ENCODE results near the gene CAMTA1. TPM values are rescaled to one million over a fixed set of nuclear protein-coding genes. Genes with fewer than 3 reads are reported as not detected.

Gene CAMTA1
- total RNA-seq, 3 donors from 2014 or later: 73.4 to 114 (median 82.6) TPM

DNA sequence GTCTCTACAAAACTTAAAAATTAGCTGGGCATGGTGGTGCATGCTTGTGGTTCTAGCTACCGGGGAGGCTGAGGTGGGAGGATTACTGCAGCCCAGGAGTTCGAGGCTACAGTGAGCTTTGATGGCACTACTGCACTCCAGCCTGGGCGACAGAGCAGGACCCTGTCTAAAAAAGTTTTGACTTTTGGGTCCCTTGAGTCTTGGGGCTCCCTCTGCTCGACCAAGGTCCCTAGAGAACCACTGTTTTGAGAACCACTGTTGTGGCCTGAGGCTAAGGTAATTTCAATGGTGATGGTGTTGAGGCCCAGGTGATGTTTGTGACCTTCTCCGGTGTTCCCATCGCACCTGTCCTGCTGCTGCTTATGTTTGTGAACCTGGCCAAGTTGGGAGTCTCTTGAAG is 3.1 kb upstream of the CAMTA1 start:
- no peaks in the 10 kb centered on the region for H3K9me3 ChIP-seq
- peaks cover 8% of the 10 kb centered on the region for H3K4me1 ChIP-seq (ENCODE audit: low read depth)
- DNase-seq (no peak), ATAC-seq (no peak)
- intact Hi-C loops (cut with DNase I, micrococcal nuclease): no loop called here
- H3K4me3 ChIP-seq: no peak overlapping the region
- H3K36me3 ChIP-seq (ENCODE audit: low read depth): no peaks in the 10 kb centered on the region
- TF ChIP-seq, protein P1, sequence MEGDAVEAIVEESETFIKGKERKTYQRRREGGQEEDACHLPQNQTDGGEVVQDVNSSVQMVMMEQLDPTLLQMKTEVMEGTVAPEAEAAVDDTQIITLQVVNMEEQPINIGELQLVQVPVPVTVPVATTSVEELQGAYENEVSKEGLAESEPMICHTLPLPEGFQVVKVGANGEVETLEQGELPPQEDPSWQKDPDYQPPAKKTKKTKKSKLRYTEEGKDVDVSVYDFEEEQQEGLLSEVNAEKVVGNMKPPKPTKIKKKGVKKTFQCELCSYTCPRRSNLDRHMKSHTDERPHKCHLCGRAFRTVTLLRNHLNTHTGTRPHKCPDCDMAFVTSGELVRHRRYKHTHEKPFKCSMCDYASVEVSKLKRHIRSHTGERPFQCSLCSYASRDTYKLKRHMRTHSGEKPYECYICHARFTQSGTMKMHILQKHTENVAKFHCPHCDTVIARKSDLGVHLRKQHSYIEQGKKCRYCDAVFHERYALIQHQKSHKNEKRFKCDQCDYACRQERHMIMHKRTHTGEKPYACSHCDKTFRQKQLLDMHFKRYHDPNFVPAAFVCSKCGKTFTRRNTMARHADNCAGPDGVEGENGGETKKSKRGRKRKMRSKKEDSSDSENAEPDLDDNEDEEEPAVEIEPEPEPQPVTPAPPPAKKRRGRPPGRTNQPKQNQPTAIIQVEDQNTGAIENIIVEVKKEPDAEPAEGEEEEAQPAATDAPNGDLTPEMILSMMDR (IDR thresholded peaks at IDR 0.05): no peak

DNA sequence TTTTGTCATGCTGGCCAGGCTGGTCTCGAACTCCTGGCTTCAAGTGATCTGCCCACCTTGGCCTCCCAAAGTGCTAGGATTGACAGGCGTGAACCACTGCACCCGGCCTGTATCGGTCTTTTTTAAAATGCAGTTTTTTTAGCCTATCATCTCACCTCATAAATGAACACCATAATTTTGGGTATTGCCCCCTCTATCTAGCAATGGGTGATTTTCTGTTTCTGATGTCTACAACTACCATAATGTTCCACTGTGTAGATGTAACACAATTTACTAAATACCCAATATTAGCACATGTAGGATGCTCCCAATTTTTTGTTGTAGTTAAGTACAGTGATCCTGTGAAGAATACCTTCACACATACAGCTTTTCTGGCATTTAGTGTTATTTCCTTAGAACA is 2.0 kb upstream of the CAMTA1 start:
- intact Hi-C loops (cut with DNase I, micrococcal nuclease): no loop called here
- no peak for DNase-seq
- no peaks in the 10 kb centered on the region for H3K36me3 ChIP-seq (ENCODE audit: low read depth)
- no peaks in the 10 kb centered on the region for H3K9me3 ChIP-seq
- TF ChIP-seq, protein P1 (IDR thresholded peaks at IDR 0.05): no peak
- H3K4me3 ChIP-seq: no peak overlapping the region
- ATAC-seq: no peak
- H3K4me1 ChIP-seq (ENCODE audit: low read depth): peaks cover 8% of the 10 kb centered on the region

DNA sequence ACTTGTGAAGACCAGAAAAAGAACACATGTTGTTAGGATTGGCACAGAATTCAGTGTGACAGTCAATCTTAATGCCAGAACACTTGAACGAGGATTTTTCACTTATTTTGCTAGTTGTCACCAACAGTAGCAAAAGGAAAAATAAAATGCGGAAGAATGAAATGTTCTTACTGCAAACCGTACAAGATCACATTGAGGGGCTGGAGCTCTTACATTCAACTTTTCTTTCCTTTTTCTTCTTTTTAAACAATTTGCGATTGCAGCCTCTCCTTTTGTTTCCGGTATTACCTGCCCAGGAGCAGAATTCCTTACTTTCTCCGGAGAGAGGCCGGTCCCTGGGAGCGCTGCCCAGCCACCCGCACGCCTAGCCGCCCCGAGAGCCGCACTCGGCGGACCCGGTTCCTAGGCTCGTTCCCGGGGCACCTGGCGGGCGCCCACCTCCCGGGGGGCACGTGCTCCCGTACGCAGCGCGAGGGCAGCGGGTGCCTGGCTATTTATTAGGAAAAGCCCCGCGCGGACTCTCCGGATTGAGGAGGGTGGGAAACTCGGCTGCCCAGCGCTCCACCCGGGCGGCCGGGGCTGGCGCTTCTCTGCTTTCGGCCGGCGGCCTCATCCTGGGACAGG is 1.2 kb upstream of the CAMTA1 start:
- H3K9me3 ChIP-seq: no peaks in the 10 kb centered on the region
- peak overlapping the region; percentile 66 for H3K4me3 ChIP-seq
- TF ChIP-seq, protein P1 (IDR thresholded peaks at IDR 0.05): no peak
- intact Hi-C loops (cut with DNase I, micrococcal nuclease): no loop called here
- DNase-seq (no peak), ATAC-seq (peak; percentile 4)
- peaks cover 8% of the 10 kb centered on the region for H3K4me1 ChIP-seq (ENCODE audit: low read depth)
- H3K36me3 ChIP-seq (ENCODE audit: low read depth): no peaks in the 10 kb centered on the region

DNA sequence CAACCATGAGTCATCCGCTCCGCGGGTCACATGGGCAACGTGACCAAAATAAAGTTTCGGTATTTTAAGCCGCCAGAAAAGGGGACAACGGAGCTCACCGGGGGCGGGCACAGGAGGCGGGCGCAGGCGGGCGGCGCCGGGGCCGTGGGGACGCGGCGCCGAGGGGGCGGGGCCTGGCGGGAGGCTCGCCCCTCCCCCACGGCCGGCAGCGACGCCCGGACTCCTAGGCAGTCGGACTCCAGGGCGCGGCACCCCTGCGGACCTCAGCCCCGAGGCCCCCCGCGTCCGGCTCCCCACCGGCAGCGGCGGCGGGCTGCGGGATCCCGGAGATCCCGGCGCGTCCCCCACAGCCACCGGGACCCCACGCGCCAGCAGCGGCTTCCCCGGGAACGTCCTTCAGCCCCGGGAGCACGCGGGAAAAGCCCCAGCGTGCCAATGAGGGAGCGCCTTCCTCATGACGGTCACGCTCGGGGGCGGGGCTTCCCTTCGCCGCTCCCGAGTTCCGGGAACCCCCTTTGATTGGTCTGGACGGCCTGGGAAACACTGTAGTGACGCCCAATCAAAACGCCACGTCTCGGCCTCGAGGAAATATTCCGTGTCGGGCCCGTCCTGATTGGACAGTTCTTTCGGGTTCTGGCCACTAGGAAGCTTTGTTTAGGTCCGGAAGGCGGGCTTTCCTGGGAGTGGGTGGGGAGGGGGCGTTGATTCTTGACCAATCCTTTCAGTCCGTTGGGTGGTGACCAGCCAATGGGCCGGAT is 515 bp upstream of the CAMTA1 start:
- H3K4me1 ChIP-seq (ENCODE audit: low read depth): peaks cover 8% of the 10 kb centered on the region
- no peaks in the 10 kb centered on the region for H3K9me3 ChIP-seq
- DNase-seq (peak; percentile 99 to 100 (median 99)), ATAC-seq (peak; percentile 90)
- intact Hi-C loops (cut with DNase I, micrococcal nuclease): no loop called here
- TF ChIP-seq, protein P1 (IDR thresholded peaks at IDR 0.05): no peak
- no peaks in the 10 kb centered on the region for H3K36me3 ChIP-seq (ENCODE audit: low read depth)
- H3K4me3 ChIP-seq: peak overlapping the region; percentile 66

DNA sequence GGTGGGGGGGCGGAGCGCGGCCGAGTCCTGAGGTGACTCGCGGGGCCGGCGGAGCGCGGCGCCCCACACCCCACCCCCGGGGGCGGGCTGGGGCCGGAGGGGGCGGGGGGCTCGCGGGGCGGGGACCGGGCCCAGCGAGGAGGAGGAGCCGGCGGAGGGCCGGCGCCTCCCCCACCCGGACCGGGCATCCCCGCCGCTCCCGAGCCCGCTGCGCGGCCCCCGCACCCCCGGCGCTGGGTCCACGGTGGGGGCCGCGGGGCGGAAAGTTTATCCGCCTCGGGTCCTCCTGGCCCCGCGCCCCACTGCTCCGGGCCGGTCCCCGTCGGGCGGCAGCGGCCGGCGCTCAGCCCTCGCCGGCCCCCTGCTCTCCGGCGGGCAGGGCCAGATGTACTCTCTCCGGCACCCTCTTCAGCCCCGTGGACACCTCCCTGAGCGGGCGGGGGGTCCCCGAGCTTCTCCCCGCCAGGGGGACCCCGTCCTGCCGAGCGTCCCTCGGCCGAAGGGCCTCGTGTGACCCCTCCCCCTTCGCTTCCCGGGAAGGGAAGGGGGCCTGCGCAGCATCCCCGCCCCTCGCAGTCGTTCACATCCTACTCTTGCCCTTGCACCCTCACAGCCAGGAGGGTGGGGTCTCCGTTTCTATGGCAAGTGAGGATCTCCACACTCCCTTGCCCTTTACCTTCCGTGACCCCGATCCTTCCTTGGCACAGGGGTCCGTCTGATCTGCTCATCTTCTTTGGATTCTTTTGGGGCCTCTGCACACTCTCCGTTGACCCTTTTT is 663 bp downstream of the CAMTA1 start:
- intact Hi-C loops (cut with DNase I, micrococcal nuclease): no loop called here
- ATAC-seq (no peak), DNase-seq (peak; percentile 38 to 71 (median 66))
- TF ChIP-seq, protein P1 (IDR thresholded peaks at IDR 0.05): no peak
- Histone ChIP-seq H3K4me3 (peak overlapping the region; percentile 51), H3K4me1 (ENCODE audit: low read depth) (peaks cover 8% of the 10 kb centered on the region), H3K36me3 (ENCODE audit: low read depth) (no peaks in the 10 kb centered on the region), H3K9me3 (no peaks in the 10 kb centered on the region)

All from mucosa of descending colon (tissue), 3 donors.